PC-3 (cell line): ENCODE results near the gene WNT2B.

Source experiments
- CTCF ChIP-seq: fragments of 300-600 bp; sonication (generic); conservative IDR thresholded peaks from 2 replicates; pipeline ENCODE4 v1.5.1; 2017; ENCODE audit warnings: antibody characterized with exemption, low read depth, mild to moderate bottlenecking, low read length
- EZH2 ChIP-seq: fragments of 300-600 bp; sonication (generic); IDR thresholded peaks from one replicate; pipeline ENCODE4 v1.6.1; 2017; ENCODE audit warnings: antibody characterized with exemption, mild to moderate bottlenecking, low read length; ENCODE audit not compliant: unreplicated experiment

DNA sequence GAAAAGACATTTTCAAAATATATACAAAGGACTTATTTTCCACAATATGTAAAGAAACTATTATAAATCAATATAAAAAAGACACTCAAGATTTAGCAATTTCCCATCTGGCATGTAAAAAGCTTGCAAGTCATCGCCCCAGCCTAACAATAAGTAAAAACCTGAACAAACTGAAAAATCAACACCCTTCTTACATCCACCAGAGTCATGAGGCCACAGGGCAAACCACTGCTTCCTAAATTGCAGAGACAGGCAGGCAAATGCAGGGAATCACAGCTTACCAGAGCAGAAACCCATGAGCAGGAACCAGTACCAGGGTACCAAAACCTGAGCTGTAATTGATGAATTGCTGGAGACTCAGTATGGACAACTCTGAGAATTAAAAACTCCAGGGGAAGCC is 16.7 kb upstream of the WNT2B start:
- TF ChIP-seq CTCF (no peak), EZH2 (no peak)
